Stimulated activated CD4-positive, alpha-beta T cell treated with anti-CD3 and anti-CD28 coated beads, Interleukin-4, amount 100 ng/mL, for 24 hours (primary cell): ENCODE results near the gene LEF1.

Experiments used
- DNase-seq: peaks from one replicate; pipeline ENCODE4 v3.0.0-alpha.2; 2020

LEF1 gene

GRCh38 chr4:108168671-108169523, at the start of gene LEF1:
Gene LEF1, minus strand, starts transcription at chr4:108168932. Its CDS starts 1,165 bp downstream, at chr4:108167767.
- DNase-seq, result peak; percentile 75

GRCh38 chr4:108216510-108216909, 47.8 kb upstream of the LEF1 start:
- no peak for DNase-seq

DNA sequence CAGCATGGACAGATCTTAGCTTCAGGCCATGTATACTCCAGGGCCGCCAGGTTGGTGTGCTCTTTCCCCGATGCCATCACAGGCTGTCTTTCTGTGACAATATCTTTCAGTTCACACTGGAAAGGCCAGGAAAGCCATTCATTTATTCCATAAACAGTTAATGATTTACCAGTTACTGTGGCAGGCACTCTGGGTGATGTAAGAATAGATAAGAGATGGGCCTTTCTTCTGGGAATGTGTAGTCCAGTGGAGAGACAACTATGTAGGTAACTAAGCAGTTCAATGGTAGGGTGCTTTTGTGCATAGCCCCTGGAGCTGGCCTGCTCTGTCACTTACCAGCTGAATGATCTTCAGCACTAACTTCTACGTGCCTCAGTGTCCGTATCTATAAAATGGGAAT, 46.3 kb upstream of the LEF1 start:
- DNase-seq, result no peak

GRCh38 chr4:108213723-108214122, 45.0 kb upstream of the LEF1 start:
- no peak for DNase-seq

DNA sequence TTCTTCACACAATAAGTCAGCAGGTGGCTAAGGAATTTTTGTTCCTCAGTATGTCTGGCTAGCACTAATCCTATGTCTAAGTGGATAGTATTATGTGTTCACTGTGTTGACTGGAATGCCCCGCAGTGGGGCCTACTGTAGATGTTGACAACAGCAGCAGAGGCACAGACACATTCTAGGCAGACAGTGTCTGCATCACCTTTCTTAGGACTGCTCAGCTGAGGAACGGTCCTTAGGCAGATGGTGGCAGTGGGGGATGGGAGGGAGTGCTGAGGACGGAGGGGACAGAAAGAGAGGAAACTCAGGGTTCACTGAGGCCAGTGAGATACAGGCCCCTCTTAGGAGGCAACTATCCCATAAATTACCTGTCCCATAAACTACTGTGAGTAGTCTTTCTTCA, 44.6 kb upstream of the LEF1 start:
- no peak for DNase-seq

DNA sequence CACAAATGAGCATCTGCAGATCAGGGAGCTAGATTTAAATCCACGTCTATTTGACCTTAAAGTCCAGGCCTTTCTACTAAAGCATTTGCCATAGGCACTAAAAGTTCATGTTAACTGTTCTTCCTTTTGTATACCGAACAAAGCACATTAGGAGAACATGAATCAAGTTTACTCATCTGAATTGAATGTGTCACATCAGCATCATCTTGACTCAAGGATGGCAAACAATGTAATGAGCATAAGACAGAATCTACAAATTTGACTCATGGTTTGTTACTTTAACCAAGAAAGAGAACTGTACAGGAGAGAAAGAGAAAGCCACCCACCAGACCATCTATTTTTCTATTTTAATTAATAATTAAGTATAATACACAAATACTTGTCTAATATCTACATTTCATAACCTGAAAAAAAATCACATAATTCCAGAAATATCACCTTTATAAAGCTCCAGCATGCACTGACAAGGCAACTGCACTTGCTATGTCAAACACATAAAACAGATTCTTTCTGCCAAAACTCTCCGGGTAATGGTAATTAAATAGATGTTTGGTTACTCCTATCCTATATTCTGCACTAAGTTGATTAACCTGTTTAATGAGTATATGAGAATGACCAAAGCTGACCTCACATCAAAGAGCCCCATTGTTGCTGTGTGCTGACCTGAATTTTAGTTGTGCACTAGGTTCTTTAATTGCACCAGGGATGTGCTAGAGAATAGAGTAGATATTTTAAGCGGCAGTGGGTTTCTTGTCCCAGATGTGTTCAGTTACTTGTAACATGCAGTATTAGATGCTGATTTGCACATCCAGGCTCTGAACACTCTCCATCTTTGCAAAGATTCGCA, 42.5 kb upstream of the LEF1 start:
- DNase-seq, result no peak

DNA sequence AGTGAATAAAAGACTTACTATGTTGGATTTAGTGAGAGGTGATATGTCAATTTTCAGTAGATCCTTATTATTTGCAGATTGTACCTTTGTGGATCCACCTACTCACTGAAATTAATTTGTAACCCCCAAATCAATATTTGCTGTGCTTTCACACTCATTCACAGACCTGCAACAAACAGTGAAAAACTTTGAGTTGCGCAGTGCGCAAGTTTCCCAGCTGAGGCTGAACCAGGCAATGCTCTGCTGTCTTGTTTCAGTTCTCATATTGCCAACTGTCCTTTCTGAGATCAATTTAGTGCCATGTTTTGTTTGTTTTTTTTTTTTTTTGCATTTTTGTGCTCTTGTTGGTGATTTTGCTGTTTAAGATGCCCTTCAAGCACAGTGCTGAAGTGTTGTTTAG, 40.8 kb upstream of the LEF1 start:
- no peak for DNase-seq

- peak; percentile 7 for DNase-seq
Observed at GRCh38 chr4:108205859-108206258, 37.1 kb upstream of the LEF1 start.

DNA sequence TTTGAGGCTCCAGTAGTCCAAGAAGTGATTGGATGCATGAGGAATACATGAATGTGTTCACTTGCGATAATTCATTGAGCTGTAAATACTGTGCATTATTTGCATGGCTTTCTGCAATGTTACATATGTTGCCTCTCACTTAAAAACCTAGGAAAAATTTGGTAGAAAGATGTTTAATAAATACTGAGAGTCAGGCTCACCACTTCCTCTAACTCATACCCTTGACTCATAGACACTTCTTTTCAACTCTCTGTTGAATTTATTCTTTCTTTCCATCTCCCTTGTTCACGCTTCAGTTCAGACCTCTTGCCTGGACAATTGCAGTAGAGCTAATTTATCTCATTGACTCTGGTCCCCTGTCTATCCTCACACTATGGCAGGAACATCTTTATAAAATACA, 35.8 kb upstream of the LEF1 start:
- no peak for DNase-seq

DNA sequence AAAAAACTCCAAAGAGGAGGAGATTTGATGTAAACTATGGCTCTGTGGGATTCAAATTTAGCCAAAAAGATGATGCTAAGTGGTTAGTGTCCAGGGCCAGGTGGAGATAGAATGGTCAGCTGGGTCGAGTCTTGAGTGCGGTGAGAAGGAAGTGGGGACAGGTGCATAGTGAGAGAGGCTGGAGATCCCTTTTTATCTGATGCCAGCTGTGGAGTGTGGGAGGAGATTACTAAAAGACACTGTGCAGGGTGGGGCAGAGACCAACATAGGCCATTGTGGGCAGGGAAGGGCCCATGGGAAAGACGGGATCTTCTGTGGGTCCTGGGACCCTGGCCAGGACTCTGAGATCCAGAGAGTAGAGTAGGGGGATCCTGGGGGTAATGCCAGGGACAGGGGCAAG, 34.6 kb upstream of the LEF1 start:
- no peak for DNase-seq

GRCh38 chr4:108201774-108202173, 33.0 kb upstream of the LEF1 start:
- no peak for DNase-seq

DNA sequence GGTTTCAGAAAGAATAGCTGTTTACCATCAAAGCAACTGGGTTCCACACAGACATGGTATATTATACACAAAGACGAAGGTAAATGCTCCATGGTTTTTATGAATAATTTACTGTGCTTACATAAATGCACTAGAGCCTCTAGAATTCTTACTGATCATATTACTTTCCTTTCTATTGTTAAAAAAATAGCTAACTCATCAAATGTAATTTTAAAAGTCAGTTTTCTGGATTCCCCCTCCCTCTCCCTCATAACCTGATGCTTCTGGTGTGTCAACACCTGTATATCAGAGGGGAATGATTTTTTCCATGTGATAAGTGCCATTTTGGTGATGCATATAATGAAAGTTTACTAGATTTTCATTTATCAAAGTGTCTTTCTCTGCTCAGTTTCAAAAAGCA, 31.1 kb upstream of the LEF1 start:
- DNase-seq, result no peak

GRCh38 chr4:108193886-108194672, 25.3 kb upstream of the LEF1 start:
- DNase-seq, result no peak

DNA sequence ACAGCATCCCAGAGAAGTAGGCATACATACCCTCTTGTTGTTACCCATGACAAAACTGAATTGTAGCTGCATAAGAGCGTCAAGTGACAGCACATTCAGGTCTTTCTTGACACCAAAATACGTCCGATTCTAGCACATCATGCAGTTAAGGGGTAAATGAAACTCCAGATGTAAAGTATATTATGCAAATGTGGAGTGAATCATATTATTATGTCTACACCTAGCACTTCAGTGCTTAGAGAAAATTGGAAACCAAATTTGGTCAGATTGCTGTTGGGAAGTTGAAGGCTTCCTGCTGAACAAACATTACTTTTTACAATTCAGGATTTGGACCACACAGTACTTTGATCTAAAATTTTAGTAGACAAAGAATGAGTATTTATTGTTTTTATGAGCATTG, 24.2 kb upstream of the LEF1 start:
- no peak for DNase-seq

DNA sequence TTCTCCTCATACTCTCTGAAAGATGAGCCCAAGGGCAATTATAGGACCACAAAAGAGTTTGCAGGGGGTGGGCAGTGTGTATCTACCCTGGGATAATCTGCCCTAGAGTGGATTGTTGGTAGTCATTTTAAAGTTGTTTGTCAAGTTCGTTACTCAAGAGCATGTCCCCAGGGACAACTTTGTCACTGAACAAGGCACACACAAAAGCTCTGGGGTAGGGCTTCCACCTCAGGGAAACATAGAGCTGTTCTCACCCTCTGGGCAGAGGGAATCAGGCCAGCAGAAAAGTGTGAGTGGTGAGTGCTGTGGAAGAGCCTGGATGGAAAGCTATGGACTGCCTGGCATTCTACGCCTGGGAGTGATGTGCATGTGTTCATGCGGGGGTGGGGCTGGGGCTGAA, 23.3 kb upstream of the LEF1 start:
- DNase-seq, result no peak

- no peak for DNase-seq
Observed at GRCh38 chr4:108191269-108191914, 22.7 kb upstream of the LEF1 start.

- no peak for DNase-seq
Observed at GRCh38 chr4:108188770-108189169, 20.0 kb upstream of the LEF1 start.

GRCh38 chr4:108185252-108185651, 16.5 kb upstream of the LEF1 start:
- no peak for DNase-seq

DNA sequence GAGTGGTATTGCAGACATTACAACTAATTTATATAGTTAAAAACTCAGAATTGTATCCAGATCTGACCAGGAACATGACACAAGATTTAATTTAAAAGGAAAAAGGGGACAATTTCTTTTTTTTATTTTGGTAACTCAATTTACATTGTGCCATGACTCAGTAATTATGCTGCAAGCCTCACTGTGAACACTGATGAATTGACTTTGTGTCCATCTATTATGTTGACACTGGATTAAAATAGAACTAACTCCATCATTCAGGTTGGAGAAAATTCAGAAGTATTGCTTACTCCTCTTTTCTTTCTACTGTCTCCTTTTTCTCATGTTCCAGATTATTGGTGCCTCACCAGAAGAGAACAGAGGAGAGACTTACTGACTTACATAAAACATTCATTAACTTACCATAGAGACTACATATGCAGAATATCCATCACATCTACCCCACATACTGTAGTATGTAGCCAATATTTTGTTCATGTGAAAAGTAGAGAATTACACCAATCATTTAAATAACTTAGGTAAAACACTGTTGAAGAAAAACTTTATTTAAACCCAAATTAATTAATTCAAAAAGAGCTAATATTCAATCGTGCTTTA, 15.8 kb upstream of the LEF1 start:
- DNase-seq, result no peak

- no peak for DNase-seq
Observed at GRCh38 chr4:108181704-108182103, 13.0 kb upstream of the LEF1 start.

DNA sequence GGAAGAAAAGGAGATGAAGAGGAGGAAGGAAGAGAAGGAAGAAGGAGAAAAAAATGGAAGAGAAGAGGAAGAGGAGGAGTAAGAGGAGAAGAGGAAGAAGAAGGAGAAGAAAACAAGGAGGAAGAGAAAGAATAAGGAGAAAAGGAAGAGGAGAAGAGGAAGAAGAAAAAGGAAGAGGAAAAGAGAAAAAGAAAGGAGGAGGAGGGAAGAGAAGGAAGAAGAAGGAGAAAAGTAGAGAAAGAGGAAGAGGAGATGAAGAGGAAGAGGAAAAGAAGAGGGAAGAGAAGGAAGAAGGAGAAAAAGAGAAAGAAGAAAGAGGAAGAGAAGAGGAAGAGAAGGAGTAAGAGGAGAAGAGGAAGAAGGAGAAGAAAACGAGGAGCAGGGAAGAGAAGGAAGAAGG, 11.8 kb upstream of the LEF1 start:
- DNase-seq, result no peak

- no peak for DNase-seq
Observed at GRCh38 chr4:108175966-108176365, 7.2 kb upstream of the LEF1 start.
